Measurements from ENCODE around the gene VAV3. TPM values are rescaled to one million over a fixed set of nuclear protein-coding genes. Genes with fewer than 3 reads are reported as not detected.

The VAV3 gene
- total and polyA plus RNA-seq, 2 of the 13 experiments (the other 11 are each of a cell fraction or from before 2014, with no cell fraction given) = 15.9 to 29.8 TPM

- no peak overlapping the region for H3K4me2 ChIP-seq (ENCODE audit: low read depth, low read length)
- ATAC-seq (no peak), DNase-seq (ENCODE audit: low spot score) (no peak), FAIRE-seq (no peak)
- no peaks in the 10 kb centered on the region for H3K36me3 ChIP-seq (replicated peaks in 1 of 2; ENCODE audit: control insufficient read depth in 1 of 2, insufficient read depth in 2 of 2, low read length in 2 of 2)
- intact Hi-C loops (cut with micrococcal nuclease; ENCODE audit: unreplicated experiment) (no loop called here), in situ Hi-C loops (cut with HindIII; ENCODE audit: extremely low pct_ligation_motif_present, low pct_unique_long_range_greater_than_20kb) (no loop called here)
- H3K79me2 ChIP-seq (ENCODE audit: insufficient read depth, low read length) = no peaks in the 10 kb centered on the region
- no peak overlapping the region for H3K27ac ChIP-seq (ENCODE audit: extremely low read length, insufficient read depth, low read length)
- WGBS (ENCODE audit: low lambda C conversion rate) = 79% methylated on average over 2 of the region's 2 CpGs
- no peak overlapping the region for H2AFZ ChIP-seq (ENCODE audit: low read length)
- CTCF ChIA-PET (ENCODE audit: low intra/inter-chr PET ratio, low total read pairs) = no interaction called here
- no TSS peak for BruUV-seq (replicated peaks)
- TF ChIP-seq ATF3 (CRISPR knock-in tag; IDR thresholded peaks at IDR 0.05) = no peak
- TF ChIP-seq ZFP91 (CRISPR knock-in tag; IDR thresholded peaks at IDR 0.05; ENCODE audit: borderline replicate concordance) = no peak
- no peak for TF ChIP-seq KAT2B (IDR thresholded peaks at IDR 0.05; ENCODE audit: borderline replicate concordance, low read depth, low read length)
- TF ChIP-seq IKZF4 (CRISPR knock-in tag; IDR thresholded peaks at IDR 0.05; ENCODE audit: borderline replicate concordance, low read depth, not compliant biosample characterization) = no peak
- no peak overlapping the region for H3K4me3 ChIP-seq (replicated peaks in 1 of 3; ENCODE audit: insufficient read depth in 1 of 3, low read depth in 2 of 3, low read length in 3 of 3)
- no peaks in the 10 kb centered on the region for H4K20me1 ChIP-seq (ENCODE audit: insufficient read depth, low read length)
- H3K9ac ChIP-seq (ENCODE audit: insufficient read depth, low read depth, low read length) = no peak overlapping the region
- H3K4me1 ChIP-seq (ENCODE audit: insufficient read depth, low read length) = no peaks in the 10 kb centered on the region
- POLR2A ChIA-PET = no interaction called here
- no peaks in the 10 kb centered on the region for H3K27me3 ChIP-seq (ENCODE audit: control insufficient read depth in 1 of 2, insufficient read depth in 2 of 2, low read length in 2 of 2)
- H3K9me3 ChIP-seq (ENCODE audit: low read length) = no peaks in the 10 kb centered on the region
Observed at GRCh38 chr1:107810291-107810951, 154.6 kb downstream of the VAV3 start.

- no peak overlapping the region for H3K27ac ChIP-seq (ENCODE audit: extremely low read length, insufficient read depth, low read length)
- in situ Hi-C loops (cut with HindIII; ENCODE audit: extremely low pct_ligation_motif_present, low pct_unique_long_range_greater_than_20kb) = no loop called here
- intact Hi-C loops (cut with micrococcal nuclease; ENCODE audit: unreplicated experiment) = no loop called here
- DNase-seq (ENCODE audit: low spot score) = no peak
- H3K9ac ChIP-seq (ENCODE audit: insufficient read depth, low read depth, low read length) = no peak overlapping the region
- no peak overlapping the region for H2AFZ ChIP-seq (ENCODE audit: low read length)
- H3K79me2 ChIP-seq (ENCODE audit: insufficient read depth, low read length) = no peaks in the 10 kb centered on the region
- H3K4me1 ChIP-seq (ENCODE audit: insufficient read depth, low read length) = no peaks in the 10 kb centered on the region
- no peaks in the 10 kb centered on the region for H3K9me3 ChIP-seq (ENCODE audit: low read length)
- 0% methylated on average over 3 of the region's 3 CpGs for WGBS (ENCODE audit: low lambda C conversion rate)
- no peaks in the 10 kb centered on the region for H3K36me3 ChIP-seq (replicated peaks in 1 of 2; ENCODE audit: control insufficient read depth in 1 of 2, insufficient read depth in 2 of 2, low read length in 2 of 2)
- H3K4me3 ChIP-seq (replicated peaks in 1 of 3; ENCODE audit: insufficient read depth in 1 of 3, low read depth in 2 of 3, low read length in 3 of 3) = no peak overlapping the region
- H4K20me1 ChIP-seq (ENCODE audit: insufficient read depth, low read length) = no peaks in the 10 kb centered on the region
- CTCF ChIA-PET (ENCODE audit: low intra/inter-chr PET ratio, low total read pairs) = no interaction called here
- BruUV-seq (replicated peaks) = no TSS peak
- H3K4me2 ChIP-seq (ENCODE audit: low read depth, low read length) = no peak overlapping the region
- no peak for TF ChIP-seq ISX (CRISPR knock-in tag; conservative IDR thresholded peaks at IDR 0.05)
- FAIRE-seq = no peak
- no peaks in the 10 kb centered on the region for H3K27me3 ChIP-seq (ENCODE audit: control insufficient read depth in 1 of 2, insufficient read depth in 2 of 2, low read length in 2 of 2)
- POLR2A ChIA-PET = no interaction called here
- no peak for ATAC-seq
Observed at GRCh38 chr1:107807855-107808254, 157.1 kb downstream of the VAV3 start.
